GM18858 (cell line): ENCODE measurements around the gene GRIA1.

ENCODE experiments used
- ATAC-seq: cut with Tn5 transposase; IDR thresholded peaks from one replicate; pipeline ENCODE4 v1.9.1; 2021; ENCODE audit not compliant: unreplicated experiment

GRIA1 gene

DNA sequence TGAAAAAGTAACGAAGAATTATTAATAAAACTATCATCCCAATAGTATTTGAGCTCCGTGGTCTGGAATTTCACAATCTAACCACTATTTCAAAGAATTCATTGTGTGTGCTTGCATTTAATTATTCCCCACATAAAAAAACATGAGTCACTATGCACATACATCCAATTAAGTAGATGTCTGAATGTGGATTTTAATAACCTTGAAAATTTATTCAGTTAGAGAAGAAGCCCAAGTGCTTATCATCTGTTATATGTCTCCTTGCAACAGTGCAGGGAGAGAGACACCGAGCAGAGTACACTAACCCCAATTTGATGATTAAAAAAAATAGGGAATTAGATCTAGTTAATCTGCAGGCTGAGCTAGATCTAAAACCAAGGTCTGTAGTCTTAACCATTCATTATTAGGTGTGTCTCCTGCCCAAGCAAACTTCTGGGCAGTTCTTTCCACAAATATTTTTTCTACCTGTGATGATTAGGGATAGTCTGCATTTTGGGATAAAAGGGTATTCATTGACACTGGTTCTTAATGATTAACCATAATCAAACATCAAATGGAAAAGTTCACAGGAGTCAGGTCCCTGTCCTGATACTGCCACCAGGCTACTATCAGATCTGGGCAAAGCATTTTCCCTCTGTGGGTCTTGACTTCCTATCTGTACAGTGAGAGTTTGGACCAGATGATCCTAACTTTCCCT, 164.2 kb downstream of the GRIA1 start:
- no peak for ATAC-seq

DNA sequence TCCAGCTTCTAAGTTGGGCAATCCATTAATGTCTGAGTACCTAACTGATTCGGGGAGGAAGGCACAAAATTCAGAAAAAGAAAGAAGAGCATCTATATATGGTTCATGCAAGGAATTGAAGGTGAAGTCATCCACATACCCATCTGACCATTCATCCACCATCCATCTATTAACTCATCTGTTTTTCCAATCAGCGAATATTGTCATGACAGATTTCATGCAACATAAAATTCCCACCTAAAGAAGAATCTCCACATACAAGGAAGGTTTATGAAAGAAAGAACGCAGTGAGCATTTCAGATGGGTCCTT, 164.7 kb downstream of the GRIA1 start:
- no peak for ATAC-seq

DNA sequence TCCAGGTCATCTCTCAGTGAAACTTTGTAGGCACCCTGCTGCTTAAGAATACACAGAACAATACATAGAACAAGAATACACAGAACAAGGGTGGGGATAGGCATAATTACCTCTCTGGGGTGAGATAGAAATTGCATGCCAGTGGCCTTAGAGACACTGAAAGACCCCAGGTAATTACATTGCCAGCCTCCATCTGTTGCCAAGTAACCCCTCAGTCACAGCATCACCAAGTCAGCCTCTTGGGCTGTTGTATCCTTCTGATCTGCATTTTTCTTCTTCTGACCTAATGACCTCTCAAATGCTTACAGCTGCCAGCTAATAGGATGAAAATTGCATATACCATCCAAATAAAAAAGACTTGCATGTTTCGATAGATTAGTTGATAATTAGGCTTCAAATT, 167.7 kb downstream of the GRIA1 start:
- no peak for ATAC-seq

DNA sequence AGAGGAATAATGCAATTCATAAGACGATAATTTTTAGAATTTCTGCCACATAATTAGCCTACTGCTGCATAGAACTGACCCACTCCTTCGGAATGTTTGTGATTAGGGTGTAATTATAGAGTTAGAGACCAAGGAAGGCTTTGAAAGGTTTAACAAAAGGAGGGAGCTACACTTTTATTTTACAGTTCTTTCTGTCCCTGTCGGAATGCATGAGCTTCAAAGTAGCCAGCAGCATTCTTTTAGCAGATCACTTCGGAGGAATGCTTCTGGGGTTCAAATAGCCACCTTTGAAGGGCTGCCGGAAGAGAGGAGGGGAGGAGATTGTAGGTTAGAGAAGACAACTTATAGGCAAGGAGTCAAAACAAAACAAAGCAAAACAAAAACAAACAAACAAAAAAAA, 168.1 kb downstream of the GRIA1 start:
- no peak for ATAC-seq

DNA sequence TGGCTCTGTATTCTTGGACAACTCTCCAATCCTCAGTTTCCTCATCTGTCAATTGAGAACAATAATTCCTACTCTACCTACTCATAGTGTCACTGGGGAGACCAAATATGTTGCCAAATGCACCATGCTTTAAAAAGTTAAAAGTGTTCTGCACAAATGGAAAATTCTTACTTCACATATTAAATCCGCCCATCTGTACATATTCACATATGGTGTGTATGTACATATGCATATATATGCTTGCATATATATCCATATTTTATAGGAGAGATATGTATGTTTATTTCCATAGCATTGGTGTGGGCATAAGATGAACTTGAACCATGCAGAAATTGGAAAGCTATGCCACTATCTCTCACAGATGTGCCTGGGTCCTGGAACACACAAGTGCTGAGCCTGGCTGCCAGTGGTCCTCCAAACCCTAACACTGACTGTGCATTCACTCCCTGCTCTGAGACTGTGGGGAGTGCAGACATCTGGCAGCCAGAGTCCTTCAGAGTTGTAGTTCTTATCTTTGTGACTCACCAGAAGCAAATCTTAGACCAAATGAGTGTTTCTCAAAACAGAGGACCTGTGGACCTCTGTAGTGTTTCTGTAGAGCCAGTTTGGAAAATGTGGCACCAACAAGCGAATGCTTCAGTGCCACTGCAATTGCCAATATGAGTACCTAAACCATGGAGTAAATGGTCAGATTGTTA, 168.7 kb downstream of the GRIA1 start:
- no peak for ATAC-seq

DNA sequence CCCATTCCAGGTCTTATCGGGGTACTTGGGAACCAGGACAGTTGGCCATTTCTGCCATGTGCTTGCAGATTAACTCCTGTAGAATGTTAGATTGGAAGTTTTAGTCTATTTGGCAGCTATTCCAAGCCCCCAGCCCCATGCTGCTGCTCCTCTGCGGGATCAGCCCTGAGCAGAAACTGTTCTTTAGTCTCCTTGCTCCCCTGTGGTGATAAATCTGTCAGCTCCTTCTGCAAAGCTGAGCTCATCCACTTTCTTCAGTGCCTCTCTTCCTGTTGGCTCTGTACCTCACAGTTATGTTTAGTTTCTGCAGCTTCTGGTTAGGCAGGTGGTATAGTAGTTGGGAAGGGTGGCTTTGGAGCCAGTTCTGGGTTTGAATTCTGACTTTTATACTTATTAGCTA, 170.4 kb downstream of the GRIA1 start:
- ATAC-seq: no peak

DNA sequence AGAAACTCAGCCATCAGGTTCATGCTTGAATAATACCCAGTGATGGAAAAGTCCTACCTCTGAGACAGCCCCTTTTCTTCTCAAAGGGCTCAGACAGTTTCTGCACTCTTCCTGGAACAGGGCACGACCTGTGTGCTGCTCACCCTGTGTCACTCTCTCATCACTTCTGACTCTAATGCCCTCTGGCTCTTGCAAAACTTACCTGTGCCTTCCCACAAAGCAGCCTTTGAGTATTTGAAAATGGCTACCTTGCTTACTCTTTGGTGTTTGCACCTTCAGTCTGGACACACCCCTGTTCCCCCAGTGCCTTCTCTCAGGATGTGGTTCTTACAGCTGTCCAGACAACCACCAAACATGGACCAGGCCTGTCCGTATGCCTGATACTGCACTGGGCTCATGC, 171.4 kb downstream of the GRIA1 start:
- no peak for ATAC-seq

DNA sequence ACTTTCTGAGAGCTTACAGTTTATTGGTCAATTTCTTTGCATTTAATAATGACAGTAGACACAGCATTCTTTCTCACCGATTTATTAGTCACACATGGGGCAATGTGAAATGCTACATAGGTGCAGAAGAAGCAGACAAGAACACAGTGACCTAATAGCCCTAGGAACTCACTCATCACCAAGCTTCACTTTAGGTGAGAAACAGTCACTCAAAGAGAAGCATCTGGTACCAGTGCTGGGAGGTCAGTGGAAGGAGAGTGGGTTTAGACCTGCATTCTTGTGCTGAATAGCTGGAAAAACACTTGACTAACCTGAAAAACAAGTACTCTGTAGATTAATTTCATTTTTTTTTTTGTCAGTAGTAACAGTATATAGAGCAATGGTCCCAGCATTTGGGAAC, 179.6 kb downstream of the GRIA1 start:
- no peak for ATAC-seq

DNA sequence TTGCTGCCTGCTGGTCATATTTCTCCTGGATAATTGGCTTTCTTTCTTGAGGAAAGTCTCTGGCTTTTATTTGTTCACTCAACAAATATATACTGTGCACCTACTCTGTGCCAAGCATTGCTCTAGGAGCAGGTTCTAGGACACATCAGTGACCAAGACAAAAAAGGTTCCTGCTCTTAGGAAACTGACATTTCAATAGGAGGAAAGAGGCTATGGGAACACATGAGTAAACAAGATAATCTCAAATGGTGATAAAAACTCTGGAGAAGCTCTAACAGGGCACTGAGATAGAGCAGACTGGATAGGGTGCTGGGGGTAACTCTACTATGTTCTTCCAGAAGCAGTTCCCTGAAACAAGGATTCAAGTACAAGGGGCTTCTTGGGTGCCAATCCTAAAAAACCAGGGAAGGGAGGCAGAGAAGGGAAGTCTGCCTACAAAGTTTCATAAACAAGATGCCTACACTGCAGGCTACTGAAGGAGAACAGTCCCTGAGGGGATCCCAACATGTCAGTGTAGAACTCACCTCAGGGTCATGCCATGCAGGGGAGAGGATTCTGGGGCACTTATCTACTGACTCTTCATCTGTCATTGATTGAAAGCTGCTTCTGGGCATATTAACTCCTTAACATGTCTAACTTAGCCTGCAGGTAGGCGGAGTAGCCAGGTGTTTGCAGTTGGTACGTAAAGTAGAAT, 181.3 kb downstream of the GRIA1 start:
- ATAC-seq: no peak

DNA sequence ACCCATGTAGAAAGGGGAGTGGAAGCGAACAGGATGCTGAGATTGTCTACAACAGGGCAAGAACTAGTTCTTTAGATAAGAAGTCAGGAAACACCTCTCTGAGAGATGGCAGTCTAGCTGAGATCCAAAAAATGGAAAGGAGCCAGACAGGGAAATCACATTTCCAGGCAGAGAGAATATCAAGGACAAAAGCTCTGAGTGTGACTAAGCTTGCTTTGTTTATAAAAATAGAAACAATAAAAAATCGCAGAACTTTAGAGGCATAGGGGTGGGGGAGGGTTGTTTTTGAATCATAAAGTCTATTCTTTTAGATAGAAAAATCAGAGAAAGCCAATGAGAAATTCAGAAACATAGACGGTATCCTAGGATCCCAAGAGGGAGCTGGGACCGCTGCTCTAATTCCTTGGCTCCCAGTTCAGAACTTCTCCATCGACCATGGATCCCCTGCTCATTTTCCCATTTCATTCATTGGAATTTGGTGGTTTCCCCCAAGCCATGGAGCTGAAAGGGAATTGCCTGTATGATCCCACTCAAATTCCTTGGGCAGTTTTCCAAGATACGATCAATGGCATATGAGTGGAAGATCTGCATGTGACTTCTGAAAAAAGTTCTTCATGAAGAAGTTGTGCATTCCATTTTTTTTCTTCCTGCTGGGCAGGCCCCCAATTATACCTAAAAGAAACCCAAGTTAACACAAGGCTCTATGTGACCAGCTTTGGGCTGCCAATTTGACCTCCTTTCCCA, 182.0 kb downstream of the GRIA1 start:
- no peak for ATAC-seq

DNA sequence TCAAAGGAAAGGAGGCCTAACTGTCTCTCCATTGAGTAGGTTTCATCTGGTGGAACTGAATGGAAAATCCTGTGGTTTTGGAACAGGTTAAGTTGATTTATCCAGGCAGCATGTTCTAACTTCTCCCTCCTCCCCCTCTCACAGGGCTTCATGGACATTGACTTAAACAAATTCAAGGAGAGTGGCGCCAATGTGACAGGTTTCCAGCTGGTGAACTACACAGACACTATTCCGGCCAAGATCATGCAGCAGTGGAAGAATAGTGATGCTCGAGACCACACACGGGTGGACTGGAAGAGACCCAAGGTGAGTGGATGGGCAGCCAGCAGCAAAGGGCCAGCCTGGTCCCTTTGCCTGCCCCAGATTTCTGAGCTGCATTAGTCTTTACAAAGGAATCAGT, 183.9 kb downstream of the GRIA1 start:
- ATAC-seq: no peak

DNA sequence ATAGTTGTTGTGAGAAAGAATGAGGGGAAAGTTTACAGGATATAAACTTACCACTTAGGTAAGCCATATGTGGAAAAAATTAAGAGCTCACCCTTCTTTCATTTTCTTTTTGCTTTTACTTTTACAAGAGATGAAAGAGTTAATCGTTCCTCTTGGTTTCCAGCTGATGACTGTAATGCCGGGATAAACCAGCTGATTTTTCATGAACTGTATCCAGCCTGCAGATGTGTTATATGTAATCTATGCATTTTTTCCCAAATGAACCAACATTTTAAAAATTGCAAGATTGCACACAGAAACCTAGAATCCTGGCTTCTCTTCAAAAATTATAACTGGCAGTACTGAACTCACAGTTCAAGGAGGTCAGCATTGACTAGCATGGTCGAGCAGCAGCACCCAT, 185.9 kb downstream of the GRIA1 start:
- no peak for ATAC-seq

DNA sequence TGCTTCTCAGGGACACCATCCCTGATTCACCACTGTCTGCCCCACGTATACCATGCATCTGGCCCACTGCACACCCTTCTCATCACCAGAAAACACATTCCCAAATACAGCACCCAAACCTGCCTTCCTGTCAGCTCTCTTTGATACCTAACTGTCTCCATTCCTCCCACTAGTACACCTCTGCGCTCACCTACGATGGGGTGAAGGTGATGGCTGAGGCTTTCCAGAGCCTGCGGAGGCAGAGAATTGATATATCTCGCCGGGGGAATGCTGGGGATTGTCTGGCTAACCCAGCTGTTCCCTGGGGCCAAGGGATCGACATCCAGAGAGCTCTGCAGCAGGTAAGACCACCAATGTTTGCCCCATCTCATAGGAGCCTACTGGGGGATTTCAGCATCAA, 186.4 kb downstream of the GRIA1 start:
- ATAC-seq: no peak

DNA sequence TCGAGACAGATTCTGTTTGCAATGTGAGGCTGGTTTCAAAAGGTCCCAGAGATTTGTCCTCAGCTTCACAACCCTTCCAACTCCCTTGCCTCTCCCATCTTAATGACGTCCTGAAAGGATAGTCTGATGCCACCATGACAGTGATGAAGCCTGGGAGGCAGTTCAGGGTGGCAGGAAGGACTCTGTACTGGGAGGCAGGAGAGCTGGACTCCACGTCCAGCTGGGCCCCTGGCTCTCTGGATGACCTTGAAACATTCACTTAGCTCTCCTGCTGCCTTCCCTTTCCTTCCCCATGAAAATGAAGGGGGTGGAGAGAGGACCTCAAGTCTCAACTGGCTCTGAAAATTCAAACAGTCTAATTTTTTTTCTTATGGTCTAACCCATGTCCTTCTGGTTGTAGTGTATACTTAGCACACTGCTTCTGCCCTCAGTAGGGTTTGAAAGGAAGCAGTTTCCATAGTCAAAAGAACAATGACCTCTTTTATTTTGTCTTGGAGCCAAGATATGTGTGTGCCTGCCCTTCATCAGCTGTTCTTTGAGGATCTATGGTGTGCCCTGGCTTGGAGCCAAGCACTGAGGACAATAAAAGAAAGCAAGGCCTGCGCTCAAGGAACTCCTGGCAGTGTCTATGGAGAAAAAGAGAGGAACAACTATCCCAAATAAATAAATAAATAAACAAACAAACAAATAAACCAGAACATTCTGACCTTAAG, 188.3 kb downstream of the GRIA1 start:
- no peak for ATAC-seq

DNA sequence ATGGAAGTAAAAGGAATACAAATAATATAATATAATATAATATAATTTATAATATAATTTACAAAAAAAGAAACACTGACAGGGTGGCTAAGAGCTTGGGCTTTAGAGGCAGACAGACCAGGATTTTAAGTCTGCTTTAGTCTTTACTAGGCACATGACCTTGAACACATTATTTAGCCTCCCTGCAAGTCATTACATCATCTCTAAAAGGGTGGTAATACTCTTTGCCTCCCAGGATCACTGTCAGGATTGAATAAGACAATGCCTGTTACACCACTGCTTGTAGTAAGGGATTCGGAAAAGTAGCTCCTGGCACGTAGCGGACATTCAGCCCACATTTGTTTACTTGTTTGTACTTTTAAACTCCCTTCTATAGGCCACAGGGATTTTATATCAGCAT, 199.8 kb downstream of the GRIA1 start:
- no peak for ATAC-seq

DNA sequence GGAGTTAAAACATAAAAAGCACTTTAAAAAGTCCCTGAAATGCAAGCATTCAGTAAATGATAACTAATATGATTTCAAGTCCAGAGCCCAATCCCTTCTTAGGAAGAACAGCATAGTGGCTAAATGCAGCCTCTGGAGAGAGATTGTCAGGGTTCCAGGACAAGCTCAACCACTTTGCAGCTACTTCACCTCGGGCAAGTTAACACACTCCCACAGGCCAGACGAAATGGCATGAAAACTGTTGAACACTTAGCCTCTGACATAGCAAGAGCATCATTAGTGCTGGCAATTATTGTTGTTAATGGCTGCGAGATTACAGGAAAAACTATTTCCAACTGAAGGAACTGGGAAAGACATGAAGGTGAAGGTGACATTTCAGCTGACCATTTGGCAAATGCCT, 205.8 kb downstream of the GRIA1 start:
- ATAC-seq: no peak

DNA sequence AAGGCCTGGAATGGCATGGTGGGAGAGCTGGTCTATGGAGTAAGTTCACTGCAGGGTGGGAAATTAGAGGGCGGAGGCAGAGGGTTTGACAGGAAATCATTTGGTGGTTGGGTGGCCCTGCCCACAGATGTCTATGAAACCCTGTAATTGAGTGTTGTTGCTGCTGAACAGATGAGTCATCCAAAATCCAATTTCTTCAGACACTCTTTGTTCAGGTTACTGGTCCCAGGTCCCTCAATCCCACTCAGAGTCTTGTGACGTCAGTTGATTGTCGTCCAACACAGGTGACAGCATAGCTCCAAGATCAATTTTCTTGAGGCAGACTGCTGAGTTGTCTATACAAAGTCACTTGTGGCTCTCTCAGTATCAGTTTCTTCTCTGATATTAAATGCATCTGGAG, 208.6 kb downstream of the GRIA1 start:
- ATAC-seq: no peak

DNA sequence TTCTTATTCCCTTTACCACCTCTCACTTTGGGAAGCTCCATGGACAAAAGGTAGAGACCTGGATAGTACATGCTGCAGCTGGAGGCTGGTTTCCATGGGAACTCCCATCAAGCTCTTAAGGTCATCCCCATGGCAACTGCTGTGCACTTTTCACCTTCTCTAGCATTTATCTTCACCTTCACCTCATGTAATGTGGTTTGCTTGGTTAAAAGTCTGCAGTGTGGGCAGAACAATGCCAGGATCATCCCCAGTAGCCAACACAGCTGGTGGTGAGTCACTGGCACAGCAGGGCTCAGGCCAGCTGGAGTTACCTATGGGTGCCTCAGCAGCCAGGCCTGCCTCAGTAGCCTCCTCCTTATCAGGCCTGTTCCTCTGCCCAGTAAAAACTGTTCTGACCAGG, 210.5 kb downstream of the GRIA1 start:
- no peak for ATAC-seq

DNA sequence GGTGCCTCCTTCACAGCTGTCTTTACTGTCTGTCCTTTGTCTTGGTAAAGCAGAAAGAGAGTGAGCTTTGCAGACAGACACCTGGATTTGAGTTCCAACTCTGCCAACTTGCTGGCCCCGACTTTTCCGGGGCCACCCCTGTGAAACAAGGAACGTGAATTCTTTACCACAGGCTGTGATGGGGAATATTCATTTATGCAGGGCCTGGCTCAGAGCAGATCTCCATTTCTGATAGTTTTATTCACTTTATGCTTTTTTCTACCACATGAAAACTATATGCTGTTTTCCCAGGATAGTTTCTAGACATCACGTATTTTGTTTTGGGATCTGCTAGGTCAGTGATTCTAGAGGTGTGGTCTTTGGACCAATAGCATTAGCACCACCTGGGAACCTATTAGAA, 211.8 kb downstream of the GRIA1 start:
- no peak for ATAC-seq

DNA sequence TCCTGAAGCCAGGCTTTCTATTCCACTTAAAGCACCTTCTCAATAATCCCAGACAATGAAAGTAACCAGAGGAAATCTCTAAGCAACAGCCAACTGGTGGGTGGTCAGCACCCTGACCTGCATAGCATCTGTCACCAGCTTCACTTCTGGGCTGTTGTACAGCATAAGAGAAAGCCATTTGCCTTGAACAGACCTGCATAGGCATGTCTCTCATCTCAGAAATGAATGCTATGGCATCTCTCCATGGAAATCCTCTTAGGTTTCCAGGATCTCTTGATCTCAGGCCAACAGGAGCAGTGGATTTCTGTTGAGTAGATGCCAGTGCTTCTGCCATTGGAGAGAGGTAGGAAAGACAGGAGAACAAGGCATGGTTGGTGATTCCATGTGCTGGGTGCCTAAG, 213.6 kb downstream of the GRIA1 start:
- ATAC-seq: no peak

DNA sequence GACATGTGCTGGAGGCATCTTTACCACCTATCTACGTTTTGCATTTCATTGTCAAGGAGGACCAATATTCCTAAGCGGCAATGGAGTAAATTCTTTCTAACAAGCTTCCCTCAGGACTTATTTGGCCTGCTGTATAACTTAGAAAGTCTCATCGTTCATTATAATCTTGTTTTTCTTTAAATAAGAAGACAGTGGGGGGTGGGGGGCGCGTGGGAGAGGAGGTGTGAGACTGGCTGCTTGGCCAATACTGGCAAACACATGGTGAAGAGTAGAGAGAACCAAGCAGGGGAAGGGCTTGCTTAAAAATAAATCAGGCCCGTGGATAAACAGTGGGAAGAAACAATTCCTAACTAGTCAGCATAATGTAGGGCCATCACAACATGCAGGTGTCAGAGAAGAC, 217.2 kb downstream of the GRIA1 start:
- ATAC-seq: no peak
